PC-3 (cell line): ENCODE results near the gene PAIP2. TPM values are rescaled to one million over a fixed set of nuclear protein-coding genes. Genes with fewer than 3 reads are reported as not detected.

Experiments
- ATAC-seq: fragments of 200-7000 bp; cut with Tn5 transposase; 2 replicates; pipeline ENCODE4 v1.9.1; 2020; ENCODE audit warnings: mild to moderate bottlenecking, moderate library complexity
- BruUV-seq: library from RNA; stranded (reverse); fragments of 400-500 nt; replicated peaks from 2 replicates; lab custom pipeline; 2021; lab: Mats Ljungman, UMichigan
- CTCF ChIA-PET: fragments of 300-600 bp; sonication (Branson Sonifier 250); formaldehyde crosslinking; loops from one replicate; lab custom pipeline; 2022; ENCODE audit warnings: antibody characterized with exemption; lab: Charles Lee
- POLR2A ChIA-PET: fragments of 300-600 bp; sonication (Branson Sonifier 250); formaldehyde crosslinking; loops from one replicate; lab custom pipeline; 2022; ENCODE audit warnings: antibody characterized with exemption; ENCODE audit not compliant: unreplicated experiment; lab: Charles Lee
- DNase-seq: peaks from one replicate; pipeline ENCODE4 v3.0.0-alpha.2; 2015
- H2AFZ ChIP-seq: fragments of 300-600 bp; sonication (generic); 2 replicates; pipeline ENCODE4 v1.6.0; 2016; ENCODE audit warnings: antibody characterized with exemption, low read length
- H3F3A ChIP-seq: fragments of 300-600 bp; sonication (generic); one replicate; pipeline ENCODE4 v1.6.0; 2017; ENCODE audit warnings: antibody characterized with exemption, low read length, control low read depth, mild to moderate bottlenecking; ENCODE audit not compliant: unreplicated experiment
- H3K27ac ChIP-seq: fragments of 300-600 bp; sonication (generic); 2 replicates; pipeline ENCODE4 v1.5.1; 2016; ENCODE audit warnings: mild to moderate bottlenecking, low read length
- H3K27me3 ChIP-seq: fragments of 300-600 bp; sonication (generic); 2 replicates; pipeline ENCODE4 v1.6.1; 2016; ENCODE audit warnings: low read length, mixed read lengths
- H3K36me3 ChIP-seq: fragments of 300-600 bp; sonication (generic); 2 replicates; pipeline ENCODE4 v1.6.1; 2016; ENCODE audit warnings: low read depth, mixed run types, low read length, mixed read lengths
- H3K4me1 ChIP-seq: fragments of 300-600 bp; sonication (generic); 2 replicates; pipeline ENCODE4 v1.5.1; 2016; ENCODE audit warnings: low read length; ENCODE audit not compliant: insufficient read depth
- H3K4me2 ChIP-seq: fragments of 300-600 bp; sonication (generic); 2 replicates; pipeline ENCODE4 v1.6.0; 2016; ENCODE audit warnings: low read length
- H3K4me3 ChIP-seq: fragments of 300-600 bp; sonication (generic); 2 replicates; pipeline ENCODE4 v1.5.1; 2016; ENCODE audit warnings: mild to moderate bottlenecking, low read length, mixed read lengths
- H3K79me2 ChIP-seq: fragments of 300-600 bp; sonication (generic); 2 replicates; pipeline ENCODE4 v1.6.1; 2017; ENCODE audit warnings: low read length, mixed read lengths
- H3K9ac ChIP-seq: fragments of 300-600 bp; sonication (generic); 2 replicates; pipeline ENCODE4 v1.6.0; 2016; ENCODE audit warnings: mild to moderate bottlenecking, low read length
- H3K9me2 ChIP-seq: fragments of 300-600 bp; sonication (generic); replicated peaks from 2 replicates; pipeline ENCODE4 v1.6.1; 2016; ENCODE audit warnings: mixed run types, low read length, mixed read lengths
- H3K9me3 ChIP-seq: fragments of 300-600 bp; sonication (generic); 2 replicates; pipeline ENCODE4 v1.6.1; 2016; ENCODE audit warnings: low read length, mixed read lengths
- H4K20me1 ChIP-seq: fragments of 300-600 bp; sonication (generic); 2 replicates; pipeline ENCODE4 v1.6.1; 2016; ENCODE audit warnings: low read length, mixed read lengths
- CTCF ChIP-seq: fragments of 300-600 bp; sonication (generic); conservative IDR thresholded peaks from 2 replicates; pipeline ENCODE4 v1.5.1; 2017; ENCODE audit warnings: antibody characterized with exemption, low read depth, mild to moderate bottlenecking, low read length
- EZH2 ChIP-seq: fragments of 300-600 bp; sonication (generic); IDR thresholded peaks from one replicate; pipeline ENCODE4 v1.6.1; 2017; ENCODE audit warnings: antibody characterized with exemption, mild to moderate bottlenecking, low read length; ENCODE audit not compliant: unreplicated experiment
- EZH2phosphoT487 ChIP-seq: fragments of 300-600 bp; sonication (generic); IDR thresholded peaks from 2 replicates; pipeline ENCODE4 v1.6.1; 2018; ENCODE audit warnings: mild to moderate bottlenecking, antibody characterized with exemption, low read length, borderline replicate concordance
- intact Hi-C: fragments of 100-400 bp; cut with micrococcal nuclease; formaldehyde crosslinking; loops from 2 replicates; pipeline ENCODE4 v1.9.0; 2023
- total RNA-seq: library from RNA; depleted of rRNA; stranded (reverse); fragments of >200 nt; gene quantifications from 2 replicates; pipeline ENCODE4 v1.2.3, GENCODE V29; 2014

Gene PAIP2
- total RNA-seq, 1 experiment from 2014 or later: 35.1 TPM

- BruUV-seq: no TSS peak
- intact Hi-C loops: no loop called here
These were observed 37.3 kb downstream of the PAIP2 start for GRCh38 chr5:139378941-139379361.

GRCh38 chr5:139379626-139380449 lies 38.2 kb downstream of the PAIP2 start:
- H3K27ac ChIP-seq: no peak overlapping the region
- no TSS peak for BruUV-seq
- ATAC-seq: no peak

More at GRCh38 chr5:139378941-139379361, 37.3 kb downstream of the PAIP2 start:
- Histone ChIP-seq H3K79me2 (no peaks in the 10 kb centered on the region), H3K4me1 (peaks cover 16% of the 10 kb centered on the region), H4K20me1 (no peaks in the 10 kb centered on the region), H3F3A (peaks cover 4% of the 10 kb centered on the region), H3K9me3 (no peaks in the 10 kb centered on the region), H2AFZ (no peak overlapping the region), H3K9me2 (no peaks in the 10 kb centered on the region), H3K9ac (no peak overlapping the region), H3K4me3 (no peak overlapping the region), H3K4me2 (no peak overlapping the region), H3K27me3 (no peaks in the 10 kb centered on the region), H3K27ac (no peak overlapping the region), H3K36me3 (no peaks in the 10 kb centered on the region)
- no peak for ATAC-seq
- POLR2A ChIA-PET: no interaction called here
- TF ChIP-seq EZH2phosphoT487 (no peak), EZH2 (no peak), CTCF (no peak)
- no peak for DNase-seq
- CTCF ChIA-PET: no interaction called here

More at GRCh38 chr5:139379626-139380449, 38.2 kb downstream of the PAIP2 start:
- no peak overlapping the region for H3K9ac ChIP-seq
- intact Hi-C loops: no loop called here
- no peaks in the 10 kb centered on the region for H3F3A ChIP-seq
- H3K4me1 ChIP-seq: peaks cover 7% of the 10 kb centered on the region
- CTCF ChIA-PET: no interaction called here
- no peak overlapping the region for H3K4me3 ChIP-seq
- H3K36me3 ChIP-seq: no peaks in the 10 kb centered on the region
- H2AFZ ChIP-seq: no peak overlapping the region
- DNase-seq: no peak
- no peaks in the 10 kb centered on the region for H3K9me3 ChIP-seq
- no peaks in the 10 kb centered on the region for H3K79me2 ChIP-seq
- no peaks in the 10 kb centered on the region for H4K20me1 ChIP-seq
- POLR2A ChIA-PET: no interaction called here
- no peak overlapping the region for H3K4me2 ChIP-seq
- TF ChIP-seq EZH2phosphoT487 (no peak), EZH2 (no peak), CTCF (no peak)
- H3K27me3 ChIP-seq: no peaks in the 10 kb centered on the region
- no peaks in the 10 kb centered on the region for H3K9me2 ChIP-seq
